ENCODE data around the gene LSAMP.
"Not testable (repeated sequence)": the region's sequence is repeated elsewhere in the genome, so short reads cannot be mapped to it uniquely, and the experiment has no call there.

The LSAMP gene

DNA sequence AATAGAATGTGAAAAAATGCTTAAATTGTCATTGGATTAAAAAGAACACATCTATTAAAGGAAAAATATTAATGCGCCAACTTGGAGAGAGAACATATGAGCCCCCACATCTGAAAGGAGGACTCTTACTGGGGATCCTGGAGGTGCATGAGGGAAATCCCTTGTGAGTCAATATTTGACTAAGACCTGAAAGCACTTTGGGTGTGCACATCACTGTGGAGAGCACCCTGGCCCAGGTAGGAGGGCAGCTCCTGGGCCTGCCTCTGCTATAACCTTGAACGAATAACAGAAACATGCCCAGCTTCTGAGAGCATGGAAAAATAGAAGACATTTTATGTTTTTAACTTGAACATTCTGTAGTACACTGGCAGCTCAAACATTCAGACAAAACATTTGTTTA, 622.2 kb downstream of the LSAMP start:
- DNase-seq = no peak

DNA sequence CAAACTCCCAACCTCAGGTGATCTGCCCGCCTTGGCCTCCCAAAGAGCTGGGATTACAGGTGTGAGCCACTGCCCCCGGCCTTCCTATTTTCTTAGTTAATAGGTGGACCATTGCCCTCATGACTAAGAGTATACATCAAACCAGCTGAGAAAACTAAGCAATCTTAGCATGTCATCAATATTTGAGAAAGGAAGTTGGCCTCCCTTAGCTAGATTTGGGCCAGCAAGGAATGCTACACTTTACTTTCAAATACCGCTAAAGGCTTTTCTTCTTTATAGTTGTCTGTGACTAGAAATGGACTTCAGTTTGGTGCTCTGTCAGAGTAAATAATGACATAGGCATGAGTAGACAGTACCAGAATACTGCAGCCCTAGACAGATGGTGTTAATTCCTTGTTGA, 622.7 kb downstream of the LSAMP start:
- DNase-seq = no peak

DNA sequence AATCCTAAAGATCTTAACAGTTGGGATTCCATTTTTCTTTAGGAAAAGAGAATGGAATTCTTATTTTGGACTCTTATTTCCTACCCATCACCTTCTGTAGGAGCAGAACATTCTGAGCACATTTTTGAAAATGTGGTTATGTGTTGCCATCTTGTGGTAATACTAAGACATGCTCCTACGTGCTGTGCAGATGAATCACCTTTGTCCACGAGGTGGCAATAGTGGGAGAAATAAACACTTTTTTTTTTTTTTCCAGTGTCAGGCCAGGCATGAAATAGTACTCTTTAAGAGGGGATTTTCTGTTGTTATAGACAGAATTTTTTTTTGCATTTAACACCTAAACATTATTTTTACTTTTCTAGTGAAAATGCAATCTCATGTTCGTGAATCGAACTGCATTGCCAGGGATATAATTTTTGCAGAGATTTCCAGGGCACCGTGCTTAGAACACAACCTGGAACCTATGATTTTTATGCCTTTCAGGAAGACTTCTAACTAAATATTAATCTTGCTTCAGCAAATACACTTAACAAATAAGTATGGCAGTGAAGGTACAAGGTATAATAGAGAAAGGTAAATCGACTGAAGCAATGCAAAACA, 625.4 kb downstream of the LSAMP start:
- peak; percentile 68 for DNase-seq

- DNase-seq = peak; percentile 76
Measured at GRCh38 chr3:115814778-115815380, 630.4 kb downstream of the LSAMP start.

DNA sequence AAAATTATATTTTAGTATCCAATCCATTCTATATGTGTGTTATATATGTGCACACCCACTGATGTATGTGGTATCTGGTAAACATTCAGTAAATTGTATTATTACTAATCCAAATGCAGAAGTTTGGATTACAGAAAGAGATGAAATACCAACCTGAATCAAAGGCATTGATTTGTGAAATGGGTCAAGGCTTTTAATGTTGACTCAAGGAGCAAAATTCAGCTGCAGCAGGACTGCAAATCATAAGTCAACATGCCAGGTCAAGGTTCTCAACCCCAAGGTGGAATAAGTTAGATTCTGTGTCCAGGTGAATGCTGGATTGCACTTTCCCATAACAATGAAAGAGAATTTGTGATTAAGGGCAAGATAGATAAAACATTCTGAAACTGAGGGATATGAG, 631.3 kb downstream of the LSAMP start:
- DNase-seq = no peak

DNA sequence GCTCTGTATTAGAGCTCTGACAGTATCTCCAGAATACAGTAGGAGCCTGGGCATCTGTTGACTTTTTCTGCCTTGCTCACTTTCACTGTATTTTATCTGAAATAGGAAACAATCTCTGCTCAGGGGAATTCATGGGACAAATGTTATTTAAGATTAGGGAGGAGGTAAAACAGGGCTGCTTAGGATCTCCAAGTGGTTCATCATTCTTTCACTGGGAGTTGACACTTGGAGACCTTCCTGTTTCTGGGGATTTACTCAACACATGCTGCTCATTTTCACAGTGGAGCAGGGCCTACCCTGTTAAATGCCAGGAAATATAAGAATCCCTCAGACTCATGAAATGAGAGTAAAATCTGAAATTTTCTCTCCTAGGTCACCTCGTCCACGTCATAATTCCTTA, 636.5 kb downstream of the LSAMP start:
- DNase-seq = no peak

DNA sequence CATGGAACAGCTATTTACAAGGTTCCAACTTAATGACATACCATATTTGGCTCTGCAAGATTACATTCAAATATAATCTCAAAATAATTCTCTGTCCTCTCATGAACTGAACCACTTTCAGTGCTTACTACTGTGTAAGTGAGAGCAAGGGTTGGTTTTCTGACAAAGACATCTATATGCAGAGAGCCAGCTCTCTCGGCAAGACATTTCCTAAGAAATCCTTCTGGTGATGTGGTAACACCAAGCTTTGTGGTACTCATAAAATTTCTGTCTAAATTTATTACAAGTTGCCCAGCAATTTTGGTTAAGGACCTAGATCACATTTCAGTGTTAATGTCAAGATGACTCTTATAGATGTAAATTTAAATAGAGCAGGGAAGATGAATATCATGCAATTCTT, 637.0 kb downstream of the LSAMP start:
- no peak for DNase-seq

DNA sequence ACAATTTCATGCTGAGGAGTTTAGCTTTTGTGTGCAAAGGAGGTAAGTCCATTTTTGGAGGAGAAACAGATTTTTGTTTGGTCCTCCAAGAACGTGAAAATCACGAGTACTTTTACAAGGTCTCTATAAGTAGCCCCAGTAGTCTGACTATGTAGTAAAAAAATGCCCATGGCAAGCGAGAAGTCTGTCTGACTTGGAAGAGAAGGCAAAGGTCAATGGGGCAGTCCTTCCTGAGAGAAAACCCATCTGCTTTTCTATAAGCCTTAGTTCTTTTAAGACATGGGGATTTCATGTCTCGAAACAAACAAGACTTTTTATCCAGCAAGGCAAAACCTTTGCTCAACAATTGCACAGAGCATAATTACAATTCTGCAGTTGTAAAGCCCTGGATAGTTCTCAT, 638.8 kb downstream of the LSAMP start:
- DNase-seq = no peak

DNA sequence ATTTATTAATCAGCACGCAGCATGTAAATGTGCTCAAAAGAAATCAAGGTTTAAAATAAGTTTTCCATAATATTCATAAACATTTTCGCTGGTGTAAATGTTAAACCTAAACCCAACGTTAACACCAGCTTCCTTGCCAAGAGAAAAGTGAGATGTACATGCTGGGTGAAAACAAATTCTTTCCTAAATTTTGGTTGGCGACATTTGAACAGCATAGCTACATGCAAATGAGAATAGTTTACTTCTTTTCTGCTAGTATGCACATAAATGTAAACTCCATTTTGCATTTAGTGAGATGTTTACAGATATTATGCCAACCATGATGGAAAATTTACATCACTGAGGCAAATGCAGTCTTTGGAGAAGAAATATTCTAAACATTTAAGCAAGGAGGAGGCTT, 639.8 kb downstream of the LSAMP start:
- no peak for DNase-seq

DNA sequence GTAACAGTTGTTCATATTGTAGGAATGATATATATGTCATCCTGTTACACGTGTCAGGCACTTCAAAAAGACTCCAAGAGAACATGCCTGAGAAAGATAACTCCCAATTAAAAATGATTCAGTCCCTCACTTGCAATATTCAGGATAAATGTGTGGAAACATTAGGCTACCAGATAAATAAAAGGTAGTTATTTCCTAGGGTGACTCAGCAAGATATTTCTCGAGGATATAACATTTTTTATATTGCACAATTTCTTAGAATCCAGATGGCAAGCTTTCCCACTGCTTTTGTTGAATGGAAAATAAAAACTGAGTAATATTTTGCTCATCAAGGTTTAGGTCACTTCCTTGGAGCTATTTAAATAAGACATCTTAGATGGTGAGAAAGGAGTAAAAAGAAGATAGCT, 640.6 kb downstream of the LSAMP start:
- DNase-seq = no peak

DNA sequence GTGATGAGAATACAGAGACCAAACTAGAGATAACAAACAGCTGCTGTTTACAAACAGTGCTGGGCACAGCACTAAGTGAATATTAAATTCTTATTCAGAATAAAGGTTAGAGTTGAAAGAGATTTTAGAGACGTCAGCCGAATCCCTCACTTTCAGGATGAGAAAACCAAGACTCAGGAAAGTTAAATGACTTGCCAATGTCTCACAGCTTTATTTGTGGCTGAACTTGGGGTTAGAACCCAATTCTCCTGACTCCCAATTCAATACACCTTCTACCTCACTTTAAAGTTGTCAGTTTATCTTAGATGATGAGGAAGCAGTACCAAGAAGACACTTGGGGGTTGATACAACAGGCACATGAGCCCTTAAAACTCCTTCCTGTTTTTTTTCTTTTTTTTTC, 641.1 kb downstream of the LSAMP start:
- no peak for DNase-seq

- DNase-seq = no peak
Measured at GRCh38 chr3:115803661-115804060, 641.6 kb downstream of the LSAMP start.

GRCh38 chr3:115800489-115801075, 644.7 kb downstream of the LSAMP start:
- no peak for DNase-seq

DNA sequence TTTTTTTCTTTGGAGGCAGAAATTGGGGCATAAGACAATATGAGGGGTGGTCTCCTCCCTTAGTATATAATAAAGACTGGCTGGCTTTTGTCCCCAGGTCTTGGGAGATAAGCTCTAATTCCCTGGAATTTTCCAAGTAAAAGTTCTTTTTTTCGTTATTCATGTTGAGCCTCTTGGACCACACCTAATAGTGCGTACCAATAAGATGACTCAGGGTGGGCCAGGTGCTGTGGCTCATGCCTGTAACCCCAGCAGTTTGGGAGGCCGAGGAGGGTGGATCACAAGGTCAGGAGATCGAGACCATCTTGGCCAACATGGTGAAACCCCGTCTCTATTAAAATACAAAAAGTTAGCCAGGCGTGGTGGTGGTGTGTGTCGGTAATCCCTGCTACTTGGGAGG, 645.2 kb downstream of the LSAMP start:
- not testable (repeated sequence) for DNase-seq

DNA sequence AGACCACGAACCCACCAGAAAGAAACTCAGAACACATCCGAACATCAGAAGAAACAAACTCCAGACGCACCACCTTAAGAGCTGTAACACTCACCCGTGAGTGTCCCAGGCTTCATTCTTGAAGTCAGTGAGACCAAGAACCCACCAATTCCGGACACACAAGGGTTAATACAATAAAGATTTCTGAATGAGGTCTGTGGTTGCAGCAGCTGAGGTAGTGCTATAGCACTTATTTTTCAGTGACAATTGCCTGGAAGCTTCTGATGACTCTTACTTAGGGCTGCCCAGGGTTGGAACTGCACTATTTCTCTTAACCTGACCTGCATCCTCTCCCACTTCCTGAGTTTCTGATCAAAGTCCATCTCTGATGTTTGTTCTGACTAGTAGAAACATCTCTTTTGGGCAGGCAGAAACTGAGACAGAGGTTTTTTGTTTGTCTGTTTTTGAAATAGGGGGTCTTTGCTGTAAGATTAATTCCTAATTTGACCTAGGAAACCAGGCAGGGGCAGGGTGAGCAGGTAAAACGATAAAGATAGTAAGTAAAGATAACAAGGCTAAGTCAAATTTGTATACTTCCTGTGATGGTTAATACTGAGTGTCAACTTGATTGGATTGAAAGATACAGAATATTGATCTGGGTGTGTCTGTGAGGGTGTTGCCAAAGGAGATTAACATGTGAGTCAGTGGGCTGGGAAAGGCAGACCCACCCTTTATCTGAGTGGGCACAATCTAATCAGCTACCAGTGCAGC, 652.9 kb downstream of the LSAMP start:
- peak; percentile 40 for DNase-seq

DNA sequence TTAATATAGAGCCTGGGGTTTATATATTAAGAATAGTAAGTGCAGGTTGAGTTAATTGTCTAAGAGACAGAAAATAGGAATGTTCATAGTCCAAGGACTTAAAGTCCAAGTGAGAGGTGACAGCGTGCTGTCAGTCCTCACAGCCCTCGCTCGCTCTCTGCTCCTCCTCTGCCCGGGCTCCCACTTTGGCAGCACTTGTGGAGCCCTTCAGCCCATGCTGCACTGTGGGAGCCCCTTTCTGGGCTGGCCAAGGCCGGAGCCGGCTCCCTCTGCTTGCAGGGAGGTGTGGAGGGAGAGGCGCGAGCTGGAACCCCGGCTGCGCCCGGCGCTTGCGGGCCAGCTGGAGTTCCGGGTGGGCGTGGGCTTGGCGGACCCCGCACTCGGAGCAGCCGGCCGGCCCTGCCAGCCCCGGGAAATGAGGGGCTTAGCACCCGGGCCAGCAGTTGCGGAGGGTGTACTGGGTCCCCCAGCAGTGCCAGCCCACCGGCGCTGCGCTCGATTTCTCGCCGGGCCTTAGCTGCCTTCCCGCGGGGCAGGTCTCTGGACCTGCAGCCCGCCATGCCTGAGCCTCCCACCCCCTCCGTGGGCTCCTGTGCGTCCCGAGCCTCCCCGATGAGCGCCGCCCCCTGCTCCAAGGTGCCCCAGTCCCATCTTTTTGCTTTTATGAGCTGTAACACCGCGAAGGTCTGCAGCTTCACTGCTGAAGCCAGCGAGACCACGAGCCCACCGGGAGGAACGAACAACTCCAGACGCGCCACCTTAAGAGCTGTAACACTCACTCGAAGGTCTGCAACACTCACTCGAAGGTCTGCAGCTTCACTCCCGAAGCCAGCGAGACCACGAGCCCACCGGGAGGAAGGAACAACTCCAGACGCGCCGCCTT, 653.8 kb downstream of the LSAMP start:
- not testable (repeated sequence) for DNase-seq

- peak; percentile 61 for DNase-seq
Measured at GRCh38 chr3:115790759-115791158, 654.5 kb downstream of the LSAMP start.

DNA sequence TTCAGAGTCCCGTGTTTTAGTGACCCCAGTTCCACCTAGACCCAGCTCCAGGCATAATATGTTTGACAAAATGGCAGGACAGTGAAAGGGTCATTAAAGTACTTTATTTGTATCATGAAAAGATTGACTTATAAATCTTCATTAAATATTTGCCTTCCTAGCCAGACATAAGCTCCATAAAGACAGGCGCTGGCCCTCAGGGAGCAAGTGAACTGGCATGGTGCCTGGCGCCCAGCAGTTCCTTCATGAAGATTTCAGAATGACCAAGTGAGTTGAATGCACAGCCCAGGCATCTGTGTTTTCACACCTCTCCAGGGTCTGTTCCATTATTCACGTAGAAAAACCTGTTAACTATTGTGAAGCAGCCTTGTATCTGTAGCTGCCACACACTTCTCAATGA, 655.8 kb downstream of the LSAMP start:
- no peak for DNase-seq

DNA sequence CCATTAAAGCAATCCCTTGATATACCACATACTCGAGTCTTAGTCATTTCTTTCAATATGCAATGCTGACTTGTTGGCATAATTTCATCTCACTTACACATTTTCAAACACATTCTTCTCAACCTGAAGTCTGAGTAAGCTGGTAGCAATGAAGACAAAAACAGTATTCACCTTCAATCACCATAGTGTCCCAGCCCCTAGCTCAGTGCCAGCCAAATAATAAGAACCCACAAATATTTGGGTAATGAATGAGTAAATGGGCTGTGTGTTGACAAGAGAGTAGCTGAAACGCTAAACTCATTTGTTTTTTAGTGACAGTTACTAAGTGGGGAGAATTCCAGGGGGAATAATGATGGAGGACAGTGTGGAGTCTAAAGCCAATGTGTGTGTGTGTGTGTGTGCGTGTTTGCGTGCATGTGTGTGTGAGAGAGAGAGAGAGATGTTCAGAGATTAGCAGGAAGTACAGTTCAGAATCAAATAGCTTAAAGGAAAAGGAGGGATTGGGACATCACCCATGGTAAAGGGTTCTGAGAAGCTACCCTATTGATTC, 656.3 kb downstream of the LSAMP start:
- DNase-seq = no peak

- no peak for DNase-seq
Measured at GRCh38 chr3:115787818-115788217, 657.5 kb downstream of the LSAMP start.

GRCh38 chr3:115785782-115786181, 659.5 kb downstream of the LSAMP start:
- DNase-seq = no peak

DNA sequence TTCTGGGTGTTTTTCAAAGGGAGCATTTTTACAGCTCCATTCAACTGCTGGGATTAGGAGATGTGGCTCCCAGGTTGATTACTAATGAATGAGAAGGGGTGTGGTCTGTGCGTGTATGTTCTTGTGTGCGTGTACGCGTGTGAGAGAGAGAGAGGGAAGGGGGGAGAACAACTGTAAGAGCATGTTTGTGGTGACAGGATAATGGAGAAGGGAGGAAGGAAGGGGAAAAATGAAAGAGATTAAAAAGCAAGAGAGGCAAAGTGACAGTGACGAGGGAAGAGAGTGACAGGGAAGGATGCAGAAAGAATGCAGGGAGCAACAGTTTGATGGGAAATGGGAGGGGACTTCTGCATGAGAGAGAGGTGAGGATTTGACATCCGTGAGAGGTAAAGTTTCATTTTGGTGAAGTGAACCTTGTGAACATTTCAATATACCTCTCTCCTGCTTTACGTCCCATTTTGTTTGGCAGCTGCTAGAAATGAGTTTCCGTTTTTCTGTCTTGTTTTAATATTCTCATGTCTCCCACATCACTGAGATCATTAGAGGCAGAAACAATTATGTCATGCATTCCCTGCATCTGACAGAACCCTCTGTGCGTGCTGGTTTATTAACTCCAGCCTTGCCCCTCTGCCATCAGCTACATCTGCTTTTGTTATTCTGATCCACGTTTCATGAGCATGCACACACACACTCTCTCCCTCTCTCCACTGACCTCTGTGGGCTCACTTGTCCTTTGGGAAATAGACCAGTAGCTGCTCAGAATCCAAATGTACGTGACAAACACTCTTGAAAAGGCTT, 660.3 kb downstream of the LSAMP start:
- no peak for DNase-seq

Measured in CD4-positive, alpha-beta T cell treated with Interleukin-6 for 4 hours (primary cell).